Mammary epithelial cell (primary cell): Measurements from ENCODE around the gene SVEP1.

Source experiments
- EZH2 ChIP-seq: IDR thresholded peaks from 2 replicates; pipeline ENCODE4 v1.6.1; 2012; ENCODE audit warnings: low read length, inconsistent platforms, borderline replicate concordance
- TF ChIP-seq, protein P1 (sequence below), 2 donors: IDR thresholded peaks in 1 of 2; conservative IDR thresholded peaks in 1 of 2; 2 replicates each; pipeline ENCODE4 v1.5.1; 2011 to 2012; ENCODE audit warnings: inconsistent platforms in 2 of 2, low read length in 2 of 2, mild to moderate bottlenecking in 2 of 2, control low read depth in 1 of 2, low read depth in 1 of 2; ENCODE audit not compliant: insufficient read depth in 1 of 2; ENCODE audit errors: extremely low read depth in 1 of 2

DNA sequence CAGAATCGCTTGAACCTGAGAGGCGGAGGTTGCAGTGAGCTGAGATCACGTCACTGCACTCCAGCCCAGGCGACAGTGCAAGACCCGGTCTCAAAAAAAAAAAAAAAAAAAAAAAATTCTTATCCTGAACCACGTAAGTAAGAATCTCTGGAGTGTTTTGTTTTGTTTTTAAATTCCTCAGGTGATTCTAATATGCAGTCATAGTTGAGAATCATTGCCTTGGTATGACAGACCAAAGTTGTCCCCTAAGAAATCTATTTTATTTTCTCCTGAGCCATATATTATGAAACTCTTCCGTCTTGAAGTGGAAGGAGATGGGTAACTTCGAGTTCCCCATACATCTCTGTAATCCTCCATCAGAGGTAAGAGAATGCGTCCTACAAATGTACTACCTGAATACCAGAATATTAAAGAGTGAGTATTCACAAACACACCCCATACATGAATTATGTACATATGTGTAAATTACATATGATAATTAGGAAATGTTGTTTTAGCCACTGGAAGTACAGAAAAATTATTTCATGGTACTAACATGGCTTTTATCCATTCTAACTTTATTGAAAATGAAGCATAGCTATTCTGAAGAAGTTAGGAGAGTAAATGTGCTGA is 26.7 kb upstream of the SVEP1 start:
- TF ChIP-seq, protein P1, sequence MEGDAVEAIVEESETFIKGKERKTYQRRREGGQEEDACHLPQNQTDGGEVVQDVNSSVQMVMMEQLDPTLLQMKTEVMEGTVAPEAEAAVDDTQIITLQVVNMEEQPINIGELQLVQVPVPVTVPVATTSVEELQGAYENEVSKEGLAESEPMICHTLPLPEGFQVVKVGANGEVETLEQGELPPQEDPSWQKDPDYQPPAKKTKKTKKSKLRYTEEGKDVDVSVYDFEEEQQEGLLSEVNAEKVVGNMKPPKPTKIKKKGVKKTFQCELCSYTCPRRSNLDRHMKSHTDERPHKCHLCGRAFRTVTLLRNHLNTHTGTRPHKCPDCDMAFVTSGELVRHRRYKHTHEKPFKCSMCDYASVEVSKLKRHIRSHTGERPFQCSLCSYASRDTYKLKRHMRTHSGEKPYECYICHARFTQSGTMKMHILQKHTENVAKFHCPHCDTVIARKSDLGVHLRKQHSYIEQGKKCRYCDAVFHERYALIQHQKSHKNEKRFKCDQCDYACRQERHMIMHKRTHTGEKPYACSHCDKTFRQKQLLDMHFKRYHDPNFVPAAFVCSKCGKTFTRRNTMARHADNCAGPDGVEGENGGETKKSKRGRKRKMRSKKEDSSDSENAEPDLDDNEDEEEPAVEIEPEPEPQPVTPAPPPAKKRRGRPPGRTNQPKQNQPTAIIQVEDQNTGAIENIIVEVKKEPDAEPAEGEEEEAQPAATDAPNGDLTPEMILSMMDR (conservative IDR thresholded peaks at IDR 0.05 in 1 of 2, IDR thresholded peaks at IDR 0.05 in 1 of 2; ENCODE audit: extremely low read depth in 1 of 2, insufficient read depth in 1 of 2, low read depth in 1 of 2, low read length in 2 of 2): no peak
- TF ChIP-seq EZH2: no peak
